GM18505 (cell line): Measurements from ENCODE around the gene CHDH.

ENCODE experiments used
- ATAC-seq: cut with Tn5 transposase; IDR thresholded peaks from one replicate; pipeline ENCODE4 v1.9.1; 2021; ENCODE audit not compliant: unreplicated experiment
- POLR2A ChIP-seq: IDR thresholded peaks from 4 replicates; pipeline ENCODE4 v1.6.1; 2011; ENCODE audit warnings: borderline replicate concordance; ENCODE audit not compliant: insufficient read depth, insufficient read length; ENCODE audit errors: extremely low read depth

The CHDH gene

DNA sequence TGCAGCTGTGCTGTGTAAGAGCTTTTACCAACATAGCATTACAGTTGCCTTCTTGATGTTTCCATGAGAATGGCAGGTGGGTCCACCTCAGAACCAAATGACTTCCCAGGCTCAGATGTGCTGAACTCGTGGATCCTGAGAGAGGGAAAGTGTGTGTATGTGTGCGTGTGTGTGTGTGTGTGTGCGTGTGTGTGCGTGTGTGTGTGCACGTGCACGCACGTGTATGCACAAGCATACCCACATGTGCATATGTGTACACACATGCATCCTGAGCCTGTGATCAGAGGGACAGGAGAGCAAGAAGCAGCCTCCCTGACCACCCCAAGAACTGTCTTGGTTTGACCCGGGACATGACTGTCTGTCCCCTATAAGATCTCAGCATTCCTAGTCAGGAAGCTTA lies 48.1 kb downstream of the CHDH start:
- no peak for ATAC-seq
- no peak for TF ChIP-seq POLR2A

DNA sequence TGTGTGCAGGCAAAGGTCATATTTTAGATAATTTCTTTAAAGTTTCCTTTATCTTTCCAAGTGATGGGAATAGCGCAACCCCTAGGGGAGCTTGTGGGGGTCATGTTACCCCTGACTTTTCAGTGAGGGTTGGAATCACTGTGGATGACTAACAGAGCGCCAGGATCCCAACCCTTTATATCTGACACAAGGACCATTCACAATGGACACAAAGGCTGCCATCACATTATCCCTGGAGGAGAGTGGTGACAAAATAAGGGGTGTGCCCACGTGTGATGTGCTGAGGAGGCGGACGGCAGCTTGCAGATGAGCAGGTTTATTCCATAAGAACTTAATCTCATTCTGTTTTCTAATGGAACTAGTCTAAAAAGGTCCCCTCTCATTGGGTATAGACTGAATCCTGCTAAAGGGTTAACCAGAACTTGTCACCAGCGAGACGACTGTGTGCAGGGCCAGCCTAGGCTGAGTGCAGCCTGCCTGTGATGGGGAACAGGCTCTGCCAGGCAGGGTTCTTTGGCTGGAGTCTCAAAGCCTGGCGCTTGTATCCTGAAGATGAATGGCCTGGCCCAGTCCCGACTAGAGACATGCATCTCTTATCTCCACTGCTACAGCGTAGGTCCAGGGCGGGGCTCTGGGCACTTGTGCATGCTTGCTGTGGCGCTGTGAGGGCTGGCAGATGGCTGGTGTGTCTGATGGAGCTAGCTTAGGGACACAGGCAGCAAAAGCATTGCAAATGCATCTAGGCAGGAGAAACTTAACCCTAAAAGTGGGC lies 50.2 kb downstream of the CHDH start:
- ATAC-seq = no peak
- TF ChIP-seq POLR2A = no peak

DNA sequence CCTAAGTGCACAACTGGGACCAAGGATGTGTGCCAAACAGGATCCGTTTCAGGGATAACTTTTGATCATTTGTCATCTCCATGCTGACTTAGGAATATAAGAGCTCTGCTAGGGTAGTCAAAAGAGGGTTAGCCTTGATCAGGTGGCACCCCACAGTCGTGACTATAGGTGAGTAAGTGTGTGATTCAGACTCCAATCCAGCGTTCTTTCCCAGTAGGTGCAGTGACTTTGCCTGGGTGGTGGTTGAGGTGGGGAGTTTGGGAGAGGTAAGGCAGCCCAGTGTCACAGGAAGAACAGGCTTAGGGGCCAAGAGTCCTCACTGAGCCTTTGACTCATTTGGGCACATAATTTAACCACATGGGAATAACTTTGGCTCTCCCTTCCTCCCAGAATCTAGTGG lies 51.0 kb downstream of the CHDH start:
- no peak for TF ChIP-seq POLR2A
- no peak for ATAC-seq

DNA sequence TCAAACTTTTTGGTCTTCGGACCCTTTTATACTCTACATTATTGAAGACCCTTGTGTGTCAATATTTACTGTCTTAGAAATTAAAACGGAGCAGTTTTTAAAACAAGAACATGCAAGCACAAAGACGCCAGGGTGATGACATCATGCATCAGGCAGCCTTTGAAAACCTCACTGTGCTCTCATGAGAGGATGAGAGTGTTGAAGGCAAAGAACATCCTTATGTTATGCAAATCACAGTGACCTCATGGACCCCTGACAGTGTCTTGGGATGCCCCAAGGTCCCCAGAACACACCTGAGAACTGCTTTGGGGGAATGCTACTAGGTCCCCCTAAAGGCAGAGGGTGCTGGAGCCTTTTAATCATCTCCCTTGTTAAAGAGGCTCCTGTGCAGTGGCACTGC lies 51.6 kb downstream of the CHDH start:
- no peak for ATAC-seq
- TF ChIP-seq POLR2A = no peak

DNA sequence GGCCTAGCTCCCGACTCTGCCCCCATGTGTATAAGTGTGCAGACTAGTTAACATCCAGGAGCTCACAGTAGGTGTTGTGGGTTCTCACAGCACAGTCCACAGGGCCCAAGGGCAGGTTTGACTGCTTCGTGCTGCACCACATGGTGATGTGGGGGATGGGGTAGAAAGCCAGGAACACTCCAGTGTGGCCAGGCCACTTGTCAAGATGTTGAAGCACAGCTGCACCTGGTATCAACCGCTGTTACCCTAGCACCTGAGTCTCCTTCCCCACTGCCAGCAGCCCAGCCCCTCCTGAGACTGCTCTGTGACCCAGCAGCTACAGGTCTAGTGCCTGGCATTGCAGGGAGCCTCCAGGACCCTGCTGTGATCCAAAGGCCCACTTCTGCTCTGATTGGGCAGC lies 53.4 kb downstream of the CHDH start:
- no peak for ATAC-seq
- TF ChIP-seq POLR2A = no peak

DNA sequence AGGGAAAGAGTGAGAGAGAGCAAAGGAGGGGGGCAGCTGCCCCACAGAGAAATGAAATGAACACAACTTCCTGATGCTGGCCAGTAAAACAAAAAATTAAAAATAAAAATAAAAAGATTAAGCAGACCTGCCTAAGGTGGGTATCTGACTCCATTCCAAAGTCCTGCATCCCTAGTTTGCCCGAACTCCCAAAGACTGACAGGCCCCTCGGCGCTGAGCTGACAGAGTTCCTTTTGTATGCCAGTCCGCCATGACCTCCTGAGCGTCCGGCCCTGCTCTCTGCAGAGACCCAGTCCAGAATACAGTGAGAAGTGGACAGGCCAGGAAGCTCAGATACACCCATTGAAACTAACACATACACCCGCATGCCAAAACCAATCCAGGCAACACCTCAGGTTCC lies 54.9 kb downstream of the CHDH start:
- TF ChIP-seq POLR2A = no peak
- no peak for ATAC-seq

DNA sequence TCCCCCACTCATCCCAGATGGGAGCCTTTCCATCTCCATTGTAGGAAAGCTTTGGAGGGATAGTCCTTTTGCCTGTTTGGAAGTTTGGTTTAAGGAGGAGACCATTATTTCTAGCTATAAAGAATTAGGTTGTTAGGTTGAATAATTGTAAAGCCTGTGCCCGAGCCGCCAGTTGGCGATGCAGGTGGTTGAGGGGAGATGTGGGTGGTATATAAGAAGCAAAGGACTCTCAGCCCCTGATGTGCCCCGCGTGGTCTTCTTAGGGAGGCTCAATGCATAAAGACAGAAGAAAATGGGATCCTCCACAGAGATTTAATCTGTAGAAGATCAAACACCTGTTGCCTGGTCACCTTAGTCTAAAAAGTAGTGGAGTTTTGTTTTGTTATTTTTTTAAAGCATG lies 55.7 kb downstream of the CHDH start:
- no peak for ATAC-seq
- TF ChIP-seq POLR2A = no peak

DNA sequence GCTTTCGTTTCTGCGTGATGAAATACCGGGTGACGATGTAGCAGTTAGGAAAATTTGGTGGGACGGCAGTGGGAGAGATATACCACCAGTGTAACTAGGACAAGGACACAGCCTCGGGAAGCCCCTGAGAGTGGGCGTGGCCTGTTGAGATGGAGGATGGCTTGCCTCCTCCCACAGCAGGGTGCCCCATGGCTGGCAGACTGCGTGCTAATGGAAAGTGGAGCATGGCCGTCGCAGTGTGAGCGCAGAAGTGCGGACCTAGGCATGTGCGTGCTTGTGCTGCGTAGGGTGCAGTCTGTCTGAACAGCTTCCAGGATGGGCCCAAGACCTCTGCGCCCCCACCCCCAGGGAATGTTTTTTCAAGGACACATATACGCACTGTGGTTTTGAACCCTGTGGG lies 56.8 kb downstream of the CHDH start:
- TF ChIP-seq POLR2A = no peak
- ATAC-seq = no peak

DNA sequence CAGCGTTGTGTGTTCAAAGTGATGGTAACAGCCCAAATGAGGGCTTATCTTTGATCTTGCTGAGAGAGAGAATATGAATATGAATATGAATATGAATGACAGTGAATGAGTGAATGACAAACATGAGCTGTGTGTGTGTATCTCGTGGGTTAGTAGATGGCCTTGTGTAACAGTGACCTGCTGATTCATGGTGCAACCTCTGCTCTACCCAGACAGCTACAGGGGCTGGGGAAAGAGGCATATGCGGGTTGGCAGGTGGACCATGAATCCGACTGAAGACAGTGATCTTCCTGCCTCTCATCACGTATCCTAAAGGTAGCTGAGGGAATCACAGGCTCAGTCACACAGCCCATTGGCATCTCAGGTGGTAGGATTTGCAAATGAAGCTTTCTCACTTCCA lies 58.2 kb downstream of the CHDH start:
- ATAC-seq = no peak
- no peak for TF ChIP-seq POLR2A

DNA sequence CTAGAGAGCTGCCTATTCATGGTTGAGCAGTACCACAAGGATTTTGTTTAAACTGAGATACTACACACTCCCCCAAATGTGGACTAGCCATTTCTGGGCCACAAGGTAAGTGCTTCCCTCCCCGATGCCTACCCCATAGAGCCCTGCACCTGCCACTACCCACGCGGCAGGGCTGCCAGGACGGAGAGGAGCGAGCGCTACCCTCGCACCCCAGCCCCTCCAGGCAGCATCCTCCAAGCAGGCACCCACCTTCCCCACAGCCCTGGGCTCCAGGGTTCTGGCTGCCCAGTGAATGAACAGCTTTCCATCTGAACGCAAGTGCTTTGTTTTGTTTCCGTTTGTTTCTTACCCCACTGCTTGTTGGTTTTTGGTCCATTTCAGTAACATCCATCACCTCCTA lies 59.2 kb downstream of the CHDH start:
- no peak for TF ChIP-seq POLR2A
- no peak for ATAC-seq

DNA sequence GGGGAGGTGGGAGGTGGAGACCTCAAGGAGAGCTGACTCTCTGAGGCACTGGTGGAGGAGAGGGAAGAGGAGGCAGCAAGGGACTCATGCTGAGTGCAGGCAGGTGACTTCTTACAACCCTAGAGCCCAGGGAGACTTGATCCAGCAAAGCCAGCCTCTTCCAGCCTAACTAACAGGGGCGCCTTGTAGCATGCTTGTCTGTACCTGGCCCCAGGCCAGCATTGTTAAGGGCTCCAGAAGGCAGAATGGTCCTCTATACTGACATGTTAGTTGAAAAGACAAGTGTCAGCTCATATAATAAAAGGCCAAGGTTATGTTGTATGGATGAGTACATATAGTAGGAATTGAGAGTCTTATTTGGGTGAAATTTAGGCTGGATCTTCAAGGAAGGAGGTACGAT lies 65.4 kb downstream of the CHDH start:
- ATAC-seq = no peak
- TF ChIP-seq POLR2A = no peak

DNA sequence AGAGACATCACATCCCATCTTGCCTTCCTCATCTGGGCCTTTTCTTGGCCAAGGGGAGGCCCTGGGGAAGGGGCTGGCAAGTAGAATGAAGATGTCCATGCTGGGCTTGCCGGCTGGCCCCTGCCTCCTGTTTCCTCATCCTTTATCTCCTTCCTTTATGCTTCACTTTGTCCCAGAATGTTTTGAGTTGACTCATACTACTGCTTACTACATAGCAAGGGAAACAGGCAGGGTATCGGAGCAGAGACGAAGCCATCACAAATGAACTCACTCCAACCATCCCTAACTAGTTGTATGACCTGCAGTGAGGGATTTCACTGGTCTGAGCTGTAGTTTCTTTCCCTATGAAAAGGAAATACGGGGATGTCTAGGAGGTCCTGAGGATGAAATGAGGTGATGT lies 66.0 kb downstream of the CHDH start:
- TF ChIP-seq POLR2A = no peak
- ATAC-seq = no peak

DNA sequence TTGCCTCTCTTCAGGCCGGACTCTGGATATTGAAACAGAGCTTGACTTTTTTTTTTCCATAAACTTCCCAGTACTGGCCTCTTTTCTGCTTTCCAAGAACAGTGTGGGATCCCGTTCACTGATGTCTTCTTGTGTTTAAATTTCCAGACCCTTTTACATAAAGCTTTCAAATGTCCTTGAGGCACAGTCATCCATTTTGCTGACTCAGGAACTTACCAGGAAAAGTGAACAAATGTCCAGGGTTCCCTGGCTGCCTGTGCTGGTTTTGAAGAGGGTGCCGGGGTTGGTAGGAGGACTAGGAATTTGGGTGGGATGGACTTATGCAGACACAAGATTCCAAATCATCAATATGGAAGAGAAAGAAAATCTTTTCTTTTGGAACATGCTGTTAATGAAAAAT lies 68.1 kb downstream of the CHDH start:
- TF ChIP-seq POLR2A = no peak

DNA sequence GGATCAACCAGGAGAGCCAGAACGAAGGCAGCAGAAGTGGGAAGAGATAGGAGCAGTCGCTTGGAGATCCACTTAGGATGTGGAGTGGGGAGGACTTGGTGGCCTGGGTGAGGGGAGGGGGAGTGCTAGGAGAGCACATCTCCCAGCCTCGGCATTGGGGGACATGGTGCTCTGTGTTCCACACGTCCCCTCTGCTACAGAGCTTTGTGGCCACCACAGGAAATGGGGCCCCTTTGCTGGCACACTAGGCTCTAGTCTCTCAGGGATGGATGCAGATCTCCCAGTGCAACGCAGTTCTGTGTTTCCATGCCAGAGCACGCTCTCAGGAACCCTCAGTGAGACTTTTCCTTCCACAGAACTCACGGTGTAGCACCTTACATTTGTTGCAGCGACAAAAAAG lies 68.8 kb downstream of the CHDH start:
- no peak for ATAC-seq
- TF ChIP-seq POLR2A = no peak

More for the DNA sequence above, 68.1 kb downstream of the CHDH start:
- ATAC-seq = no peak
